ENCODE data around the gene ABCB8. TPM values are rescaled to one million over a fixed set of nuclear protein-coding genes. Genes with fewer than 3 reads are reported as not detected.
A peak's percentile ranks its signal among the peaks of the same experiment; 100 is the strongest.

Gene ABCB8
- total and polyA plus RNA-seq, 9 of the 15 experiments (the other 6 are each of a cell fraction or from before 2014, with no cell fraction given): 7.6 to 106 (median 36.3) TPM

- TF ChIP-seq KLF13 (tag; IDR thresholded peaks at IDR 0.05; ENCODE audit: borderline replicate concordance, low read depth) (no peak), NCOA2 (IDR thresholded peaks at IDR 0.05; ENCODE audit: partially characterized antibody in 2 of 2) (no peak), PRDM10 (IDR thresholded peaks at IDR 0.05; ENCODE audit: partially characterized antibody) (no peak), MAFG (tag; conservative IDR thresholded peaks at IDR 0.05) (no peak), POLR3G (IDR thresholded peaks at IDR 0.05; ENCODE audit: extremely low read depth, insufficient read length, insufficient replicate concordance) (no peak), RBBP5 (IDR thresholded peaks at IDR 0.05; ENCODE audit: borderline replicate concordance, insufficient read depth, low read length, poor library complexity, severe bottlenecking) (peak; percentile 65), IRF2 (CRISPR knock-in tag; IDR thresholded peaks at IDR 0.05) (no peak), OTX1 (CRISPR knock-in tag; IDR thresholded peaks at IDR 0.05) (peak; percentile 80; the same call in 1 of the 2 replicates), NFXL1 (CRISPR knock-in tag; IDR thresholded peaks at IDR 0.05) (0 out of 2 replicates have a peak, but pooled peaks have one; percentile 16), ATF4 (CRISPR knock-in tag; IDR thresholded peaks at IDR 0.05) (peak; percentile 16; the same call in 1 of the 2 replicates), CAMTA2 (CRISPR knock-in tag; conservative IDR thresholded peaks at IDR 0.05) (no peak; the same call in 1 of the 2 replicates), ZNF146 (CRISPR knock-in tag; IDR thresholded peaks at IDR 0.05; ENCODE audit: unreplicated experiment) (peak; percentile 41), E2F1 (CRISPR knock-in tag; IDR thresholded peaks at IDR 0.05) (no peak), E2F8 (IDR thresholded peaks at IDR 0.05; ENCODE audit: low read depth, partially characterized antibody) (no peak)
Observed at GRCh38 chr7:151010307-151011096, 17.7 kb upstream of the ABCB8 start (continued).

Measured in K562 (cell line).